B cell (primary cell): ENCODE data around the gene TECPR2. TPM values are rescaled to one million over a fixed set of nuclear protein-coding genes. Genes with fewer than 3 reads are reported as not detected.

Experiments
- ATAC-seq: fragments of 200-7000 bp; cut with Tn5 transposase; one replicate; pipeline ENCODE4 v1.10.0; 2021; ENCODE audit warnings: low read depth, mild to moderate bottlenecking, moderate number of reproducible peaks, moderate library complexity
- CTCF ChIA-PET: fragments of 350-600 bp; sonication (Branson Sonifier 250); formaldehyde crosslinking; loops from one replicate; lab custom pipeline; 2021; ENCODE audit warnings: antibody characterized with exemption, inconsistent platforms; lab: Charles Lee
- POLR2A ChIA-PET: fragments of 350-600 bp; sonication (Branson Sonifier 250); formaldehyde crosslinking; loops from one replicate; lab custom pipeline; 2021; ENCODE audit warnings: antibody characterized with exemption; lab: Charles Lee
- DNase-seq: peaks from one replicate; pipeline ENCODE4 v3.0.0; 2013
- H2AFZ ChIP-seq: 2 replicates; pipeline ENCODE4 v1.6.1; 2012; ENCODE audit warnings: mild to moderate bottlenecking, low read depth, low read length; ENCODE audit not compliant: insufficient read depth, poor library complexity, severe bottlenecking
- H3K27ac ChIP-seq, 2 donors: 1 replicate in 1 of 2; 2 replicates in 1 of 2; pipeline ENCODE4 v1.5.1; 2012 to 2013; ENCODE audit warnings: low read length in 2 of 2, mild to moderate bottlenecking in 2 of 2, moderate library complexity in 1 of 2
- H3K27me3 ChIP-seq, 4 experiments: fragments of 200-600 bp in 1 of 4; sonication (generic) in 1 of 4; replicated peaks in 1 of 4; 1 replicate in 2 of 4; 2 replicates in 2 of 4; pipeline versions ENCODE4 v1.6.1 to v1.7.0; 2013 to 2016; ENCODE audit warnings: low read length in 3 of 4, mild to moderate bottlenecking in 2 of 4, mixed read lengths in 1 of 4, moderate library complexity in 1 of 4; ENCODE audit not compliant: insufficient read depth in 4 of 4, control insufficient read depth in 3 of 4; ENCODE audit errors: control extremely low read depth in 1 of 4
- H3K36me3 ChIP-seq, 2 experiments: replicated peaks in 1 of 2; 1 replicate in 1 of 2; 2 replicates in 1 of 2; pipeline versions ENCODE4 v1.6.1 to v1.7.1; 2013; ENCODE audit warnings: low read length in 1 of 2; ENCODE audit not compliant: insufficient read depth in 2 of 2, control insufficient read depth in 1 of 2; ENCODE audit errors: control extremely low read depth in 1 of 2, extremely low read depth in 1 of 2
- H3K4me1 ChIP-seq, 2 donors: fragments of 200-600 bp in 1 of 2; sonication (generic) in 1 of 2; 1 replicate in 1 of 2; 2 replicates in 1 of 2; pipeline versions ENCODE4 v1.5.1 to v1.6.1; 2013 to 2017; ENCODE audit warnings: low read length in 2 of 2; ENCODE audit not compliant: control insufficient read depth in 2 of 2, insufficient read depth in 2 of 2
- H3K4me2 ChIP-seq: replicated peaks from 2 replicates; pipeline ENCODE3; 2012; ENCODE audit warnings: mild to moderate bottlenecking, low read depth, low read length; ENCODE audit not compliant: poor library complexity, severe bottlenecking
- H3K4me3 ChIP-seq, 5 experiments: fragments of 200-600 bp in 1 of 5; sonication (generic) in 1 of 5; 1 replicate in 3 of 5; 2 replicates in 2 of 5; pipeline versions ENCODE4 v1.5.1 to v1.7.0; 2011 to 2016; ENCODE audit warnings: low read length in 4 of 5, mild to moderate bottlenecking in 4 of 5, low read depth in 2 of 5, control low read depth in 1 of 5, moderate library complexity in 1 of 5; ENCODE audit not compliant: insufficient read depth in 1 of 5; ENCODE audit errors: control extremely low read depth in 1 of 5, extremely low read depth in 1 of 5
- H3K79me2 ChIP-seq: fragments of 200-600 bp; sonication (generic); one replicate; pipeline ENCODE4 v1.6.0; 2016; ENCODE audit warnings: low read length; ENCODE audit not compliant: control insufficient read depth, insufficient read depth
- H3K9ac ChIP-seq: fragments of 200-600 bp; sonication (generic); 2 replicates; pipeline ENCODE4 v1.6.1; 2017; ENCODE audit warnings: mild to moderate bottlenecking, low read length, moderate library complexity
- H3K9me3 ChIP-seq, 3 donors: one replicate each; pipeline versions ENCODE4 v1.6.1 to v1.7.1; 2013; ENCODE audit warnings: low read length in 2 of 3; ENCODE audit not compliant: control insufficient read depth in 2 of 3, insufficient read depth in 1 of 3; ENCODE audit errors: control extremely low read depth in 1 of 3
- H4K20me1 ChIP-seq: 2 replicates; pipeline ENCODE4 v1.6.0; 2012; ENCODE audit warnings: mild to moderate bottlenecking, low read length; ENCODE audit not compliant: insufficient read depth, control insufficient read depth, poor library complexity, severe bottlenecking
- H3K27ac Mint-ChIP-seq: one replicate; pipeline ENCODE4 v1.8.0; 2021; ENCODE audit warnings: mixed read lengths
- H3K27me3 Mint-ChIP-seq: one replicate; pipeline ENCODE4 v1.8.0; 2021; ENCODE audit warnings: mixed read lengths
- H3K4me1 Mint-ChIP-seq: one replicate; pipeline ENCODE4 v1.8.0; 2021; ENCODE audit warnings: mixed read lengths
- H3K4me3 Mint-ChIP-seq: one replicate; pipeline ENCODE4 v1.8.0; 2021; ENCODE audit warnings: mixed read lengths
- H3K9me3 Mint-ChIP-seq: one replicate; pipeline ENCODE4 v1.8.0; 2022; ENCODE audit warnings: mixed read lengths; ENCODE audit not compliant: insufficient read depth
- CTCF ChIP-seq: fragments of 200-600 bp; IDR thresholded peaks from one replicate; pipeline ENCODE4 v1.8.0; 2022; ENCODE audit warnings: antibody characterized with exemption, mild to moderate bottlenecking
- EZH2 ChIP-seq: IDR thresholded peaks from 2 replicates; pipeline ENCODE4 v1.6.1; 2012; ENCODE audit warnings: borderline replicate concordance, low read depth, mild to moderate bottlenecking, moderate library complexity, low read length; ENCODE audit not compliant: insufficient read depth, poor library complexity, severe bottlenecking
- WGBS: methylation state at CpG from one replicate; pipeline ENCODE4 v1.1.5; 2013; ENCODE audit warnings: missing lambda C conversion rate; ENCODE audit not compliant: insufficient coverage; 5-methylcytosine and 5-hydroxymethylcytosine counted together
- intact Hi-C: fragments of 100-400 bp; cut with micrococcal nuclease; formaldehyde crosslinking; loops from one replicate; pipeline ENCODE4 v1.10.0; 2022
- polyA plus RNA-seq: library from polyadenylated mRNA; depleted of rRNA; stranded (reverse); fragments of >200 nt; gene quantifications from 2 replicates; pipeline ENCODE4 v1.2.3, GENCODE V29; 2012
- total RNA-seq, 2 donors: library from RNA; stranded (reverse); fragments of 120-200 nt in 1 of 2; gene quantifications; 1 replicate in 1 of 2; 2 replicates in 1 of 2; pipeline versions ENCODE4 v1.2.3 to v1.2.4, GENCODE V29; 2013 to 2022

The TECPR2 gene
- total and polyA plus RNA-seq, 2 donors (not counting 1 experiment from before 2014, with no cell fraction given): 4.7 to 10.8 TPM

- Histone ChIP-seq H2AFZ (no peak overlapping the region), H3K79me2 (no peaks in the 10 kb centered on the region), H3K4me1 (no peaks in the 10 kb centered on the region), H3K36me3 (no peaks in the 10 kb centered on the region), H3K4me3 (no peak overlapping the region), H3K9ac (no peak overlapping the region), H3K4me2 (no peak overlapping the region), H3K27me3 (no peaks in the 10 kb centered on the region), H3K27ac (no peak overlapping the region), H4K20me1 (no peaks in the 10 kb centered on the region), H3K9me3 (no peaks in the 10 kb centered on the region)
- H3K4me3 Mint-ChIP-seq: no peak overlapping the region
- 94% methylated on average over 12 of the region's 17 CpGs for WGBS
- ATAC-seq: no peak
- no peak for TF ChIP-seq EZH2
- TF ChIP-seq CTCF: no peak
- CTCF ChIA-PET: no interaction called here
- POLR2A ChIA-PET: no interaction called here
- no peaks in the 10 kb centered on the region for H3K9me3 Mint-ChIP-seq
- DNase-seq: no peak
- no peak overlapping the region for H3K27ac Mint-ChIP-seq
- intact Hi-C loops: no loop called here
- H3K27me3 Mint-ChIP-seq: no peaks in the 10 kb centered on the region
- no peaks in the 10 kb centered on the region for H3K4me1 Mint-ChIP-seq
Observed at GRCh38 chr14:102492531-102492910, 129.8 kb downstream of the TECPR2 start.

DNA sequence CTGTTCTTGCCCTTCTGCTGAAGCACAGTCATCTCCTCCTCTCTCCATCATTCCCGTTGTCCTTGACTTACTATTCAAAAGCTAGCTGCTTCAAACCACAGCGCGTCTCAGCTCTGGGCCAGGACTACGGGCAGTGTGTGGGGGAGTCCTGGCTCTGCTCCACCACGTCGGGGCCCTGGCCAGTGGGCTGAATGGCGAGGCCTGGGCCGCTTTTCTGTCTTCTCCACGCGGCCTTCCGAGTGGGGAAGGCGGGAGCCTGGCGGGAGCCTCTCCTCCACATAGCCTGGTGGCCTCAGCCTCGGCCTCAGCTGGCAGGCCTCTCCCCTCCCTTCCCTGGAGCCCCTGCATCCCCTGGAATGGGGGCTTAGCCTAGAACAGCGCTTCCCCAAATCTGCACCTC lies 130.4 kb downstream of the TECPR2 start:
- H3K4me3 ChIP-seq: no peak overlapping the region
- no peak for TF ChIP-seq EZH2
- TF ChIP-seq CTCF: no peak
- no peaks in the 10 kb centered on the region for H3K36me3 ChIP-seq
- H3K9ac ChIP-seq: no peak overlapping the region
- H3K27ac ChIP-seq: no peak overlapping the region
- no peaks in the 10 kb centered on the region for H3K4me1 Mint-ChIP-seq
- intact Hi-C loops: no loop called here
- no peaks in the 10 kb centered on the region for H3K4me1 ChIP-seq
- H3K27ac Mint-ChIP-seq: no peak overlapping the region
- H2AFZ ChIP-seq: no peak overlapping the region
- ChIA-PET POLR2A (no interaction called here), CTCF (no interaction called here)
- no peaks in the 10 kb centered on the region for H3K79me2 ChIP-seq
- H3K9me3 ChIP-seq: no peaks in the 10 kb centered on the region
- no peak overlapping the region for H3K4me2 ChIP-seq
- H4K20me1 ChIP-seq: no peaks in the 10 kb centered on the region
- 95% methylated on average over 12 of the region's 15 CpGs for WGBS
- H3K9me3 Mint-ChIP-seq: no peaks in the 10 kb centered on the region
- H3K27me3 Mint-ChIP-seq: no peaks in the 10 kb centered on the region
- ATAC-seq (no peak), DNase-seq (no peak)
- H3K27me3 ChIP-seq: no peaks in the 10 kb centered on the region
- no peak overlapping the region for H3K4me3 Mint-ChIP-seq
